K562 (cell line): ENCODE measurements around the gene KNSTRN. TPM values are rescaled to one million over a fixed set of nuclear protein-coding genes. Genes with fewer than 3 reads are reported as not detected.

Experiments used
- ADNP ChIP-seq: fragments of 200-800 bp; sonication (Bioruptor generic); IDR thresholded peaks from 2 replicates; pipeline ENCODE4 v1.6.1; 2016; ENCODE audit warnings: missing genetic modification characterization, missing compliant biosample characterization
- ARID2 ChIP-seq: fragments of 450-650 bp; IDR thresholded peaks from 2 replicates; pipeline ENCODE4 v1.6.1; 2017; ENCODE audit warnings: antibody characterized with exemption, mild to moderate bottlenecking
- CEBPB ChIP-seq: fragments of 450-650 bp; IDR thresholded peaks from 2 replicates; pipeline ENCODE4 v1.6.1; 2016; ENCODE audit warnings: missing genetic modification characterization, missing compliant biosample characterization
- HLTF ChIP-seq: fragments of 450-650 bp; IDR thresholded peaks from 2 replicates; pipeline ENCODE4 v1.6.1; 2016
- NCOA1 ChIP-seq: fragments of 450-650 bp; IDR thresholded peaks from 2 replicates; pipeline ENCODE4 v1.6.1; 2016; ENCODE audit warnings: low read depth
- NCOR1 ChIP-seq: fragments of 450-650 bp; IDR thresholded peaks from 2 replicates; pipeline ENCODE4 v1.6.1; 2016; ENCODE audit warnings: mild to moderate bottlenecking, moderate library complexity
- NR4A1 ChIP-seq, 2 experiments: fragments of 250-450 bp in 1 of 2; fragments of 450-650 bp in 1 of 2; sonication (Bioruptor Pico) in 1 of 2; IDR thresholded peaks; 2 replicates each; pipeline versions ENCODE4 v1.4.0 to v1.6.1; 2016 to 2020; ENCODE audit warnings: mild to moderate bottlenecking in 2 of 2, missing compliant biosample characterization in 1 of 2, missing genetic modification characterization in 1 of 2, moderate library complexity in 1 of 2
- POU5F1 ChIP-seq: fragments of 150-350 bp; IDR thresholded peaks from 2 replicates; pipeline ENCODE4 v1.6.1; 2014; ENCODE audit warnings: borderline replicate concordance, low read length, low read depth, mild to moderate bottlenecking; ENCODE audit not compliant: partially characterized antibody
- SUPT5H ChIP-seq: fragments of 450-650 bp; IDR thresholded peaks from 2 replicates; pipeline ENCODE4 v1.6.1; 2016
- ZBTB7A ChIP-seq: IDR thresholded peaks from 2 replicates; pipeline ENCODE4 v1.6.1; 2011; ENCODE audit warnings: low read depth, mild to moderate bottlenecking, low read length, moderate library complexity, borderline replicate concordance; ENCODE audit not compliant: control insufficient read depth
- ZC3H4 ChIP-seq: sonication (generic); formaldehyde crosslinking; IDR thresholded peaks from 2 replicates; pipeline ENCODE4 v1.9.0; 2021; ENCODE audit warnings: missing genetic modification reagents, borderline replicate concordance
- ZFX ChIP-seq: sonication (generic); formaldehyde crosslinking; IDR thresholded peaks from 2 replicates; pipeline ENCODE4 v1.8.0; 2022; ENCODE audit warnings: mild to moderate bottlenecking, missing genetic modification reagents, moderate library complexity
- ZKSCAN8 ChIP-seq: fragments of 200-800 bp; sonication (Bioruptor generic); IDR thresholded peaks from 2 replicates; pipeline ENCODE4 v1.6.1; 2016; ENCODE audit warnings: missing genetic modification characterization, missing compliant biosample characterization
- ZNF212 ChIP-seq: fragments of 450-650 bp; formaldehyde crosslinking; IDR thresholded peaks from 2 replicates; pipeline ENCODE4 v1.4.0; 2020; ENCODE audit warnings: mild to moderate bottlenecking
- ZNF696 ChIP-seq: fragments of 250-450 bp; sonication (Bioruptor Pico); conservative IDR thresholded peaks from 2 replicates; pipeline ENCODE4 v1.4.0; 2020; ENCODE audit warnings: mild to moderate bottlenecking, moderate library complexity
- polyA plus RNA-seq, 8 experiments: library from polyadenylated mRNA; depleted of rRNA in 4 of 8; stranded (reverse) in 5 of 8; unstranded in 3 of 8; fragments of >200 nt; fragmentation: Nextera tagmentation in 2 of 8; fragmentation: Illumina TruSeq in 1 of 8; extraction: Ambion mirVana in 2 of 8; extraction: Trizol in 1 of 8; gene quantifications; 2 replicates each; pipeline versions ENCODE4 v1.2.1 to v1.2.3, GENCODE V29; 2011 to 2014; ENCODE audit warnings: inconsistent platforms in 1 of 8, missing spikeins in 1 of 8
- total RNA-seq, 7 experiments: library from RNA; depleted of rRNA in 6 of 7; stranded (reverse); fragments of >200 nt in 6 of 7; fragmentation: Illumina TruSeq in 2 of 7; extraction: Trizol in 2 of 7; gene quantifications; 2 replicates each; pipeline versions ENCODE4 v1.2.1 to v1.2.3, GENCODE V29; 2011 to 2021; ENCODE audit warnings: low replicate concordance in 1 of 7
- TF ChIP-seq, protein P1 (sequence below): fragments of 450-650 bp; IDR thresholded peaks from 2 replicates; pipeline ENCODE4 v1.6.1; 2016; ENCODE audit warnings: antibody characterized with exemption
- TF ChIP-seq, protein P2 (sequence below), 2 experiments: fragments of 450-650 bp; conservative IDR thresholded peaks; 2 replicates each; pipeline ENCODE4 v1.6.1; 2017; ENCODE audit warnings: mild to moderate bottlenecking in 2 of 2, moderate library complexity in 2 of 2
- TF ChIP-seq, protein P3 (sequence below): sonication (generic); formaldehyde crosslinking; IDR thresholded peaks from 2 replicates; pipeline ENCODE4 v1.8.1; 2023; ENCODE audit warnings: mild to moderate bottlenecking, missing genetic modification reagents
- TF ChIP-seq, protein P4 (sequence below): fragments of 150-350 bp; conservative IDR thresholded peaks from 2 replicates; pipeline ENCODE4 v1.6.1; 2014; ENCODE audit warnings: low read length

Gene KNSTRN
- total and polyA plus RNA-seq, 9 of the 15 experiments (the other 6 are each of a cell fraction or from before 2014, with no cell fraction given) = 48.7 to 88.2 (median 66.3) TPM

DNA sequence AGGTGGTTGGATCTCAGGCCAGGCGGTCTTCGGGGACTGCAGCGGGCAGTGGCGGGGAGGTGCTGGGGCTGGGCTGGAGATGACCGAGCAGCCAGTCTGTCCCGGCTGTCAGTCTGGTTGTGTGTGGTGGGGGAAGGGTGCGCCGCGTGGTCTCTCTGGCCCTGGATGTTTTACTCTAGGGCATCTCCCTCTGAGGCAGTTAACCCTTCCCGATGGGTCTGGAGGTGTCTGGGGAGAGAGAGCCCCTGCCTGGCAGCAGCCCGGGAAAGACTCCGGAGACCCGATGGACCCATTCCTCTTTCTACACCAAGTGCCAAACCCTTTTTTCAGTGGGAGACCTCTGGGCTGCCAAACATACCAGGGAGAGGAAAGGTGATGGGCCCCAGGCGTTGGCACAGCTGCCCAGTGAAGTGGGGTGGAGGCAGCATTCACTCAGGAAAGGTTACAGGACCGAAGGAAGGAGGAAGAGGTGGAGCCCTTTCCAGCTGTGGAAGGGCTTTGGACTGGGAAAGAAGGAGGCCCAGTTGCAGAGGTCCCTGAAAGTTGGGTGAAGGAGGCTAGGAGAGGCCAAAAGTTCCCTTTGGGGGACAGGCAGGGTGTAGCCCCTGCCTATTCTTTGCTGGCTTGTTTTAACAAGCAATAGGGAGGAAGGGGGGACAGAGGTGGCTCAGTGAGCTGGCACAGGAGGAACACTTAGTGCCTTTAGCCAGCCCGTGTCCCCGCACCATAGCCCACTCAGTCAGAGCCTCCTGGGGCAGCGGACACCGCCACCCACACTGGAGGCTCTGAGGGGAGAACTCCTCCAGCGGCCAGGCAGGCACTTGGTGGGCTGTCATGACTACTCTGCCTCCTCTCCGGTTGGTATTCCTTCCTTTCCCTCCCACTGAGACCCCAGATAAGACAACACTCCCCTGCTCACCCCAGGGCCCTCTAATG, 55.5 kb downstream of the KNSTRN start (continued):
- TF ChIP-seq, protein P1, sequence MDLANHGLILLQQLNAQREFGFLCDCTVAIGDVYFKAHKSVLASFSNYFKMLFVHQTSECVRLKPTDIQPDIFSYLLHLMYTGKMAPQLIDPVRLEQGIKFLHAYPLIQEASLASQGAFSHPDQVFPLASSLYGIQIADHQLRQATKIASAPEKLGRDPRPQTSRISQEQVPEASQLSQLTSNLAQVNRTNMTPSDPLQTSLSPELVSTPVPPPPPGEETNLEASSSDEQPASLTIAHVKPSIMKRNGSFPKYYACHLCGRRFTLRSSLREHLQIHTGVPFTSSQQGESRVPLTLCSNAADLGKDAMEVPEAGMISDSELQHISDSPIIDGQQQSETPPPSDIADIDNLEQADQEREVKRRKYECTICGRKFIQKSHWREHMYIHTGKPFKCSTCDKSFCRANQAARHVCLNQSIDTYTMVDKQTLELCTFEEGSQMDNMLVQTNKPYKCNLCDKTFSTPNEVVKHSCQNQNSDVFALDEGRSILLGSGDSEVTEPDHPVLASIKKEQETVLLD = 0 out of 2 replicates have a peak, but pooled peaks have one; percentile 28
- TF ChIP-seq ADNP (tag) = no peak
- TF ChIP-seq NR4A1 (CRISPR knock-in tag; IDR thresholded peaks at IDR 0.05) = no peak
- TF ChIP-seq NR4A1 (tag; IDR thresholded peaks at IDR 0.05) = no peak; the same call in 1 of the 2 replicates
- TF ChIP-seq NCOA1 = no peak
- no peak for TF ChIP-seq ZBTB7A
- TF ChIP-seq ZC3H4 (CRISPR knock-in tag) = 0 out of 2 replicates have a peak, but pooled peaks have one; percentile 53
- TF ChIP-seq POU5F1 = no peak
- TF ChIP-seq, protein P2, sequence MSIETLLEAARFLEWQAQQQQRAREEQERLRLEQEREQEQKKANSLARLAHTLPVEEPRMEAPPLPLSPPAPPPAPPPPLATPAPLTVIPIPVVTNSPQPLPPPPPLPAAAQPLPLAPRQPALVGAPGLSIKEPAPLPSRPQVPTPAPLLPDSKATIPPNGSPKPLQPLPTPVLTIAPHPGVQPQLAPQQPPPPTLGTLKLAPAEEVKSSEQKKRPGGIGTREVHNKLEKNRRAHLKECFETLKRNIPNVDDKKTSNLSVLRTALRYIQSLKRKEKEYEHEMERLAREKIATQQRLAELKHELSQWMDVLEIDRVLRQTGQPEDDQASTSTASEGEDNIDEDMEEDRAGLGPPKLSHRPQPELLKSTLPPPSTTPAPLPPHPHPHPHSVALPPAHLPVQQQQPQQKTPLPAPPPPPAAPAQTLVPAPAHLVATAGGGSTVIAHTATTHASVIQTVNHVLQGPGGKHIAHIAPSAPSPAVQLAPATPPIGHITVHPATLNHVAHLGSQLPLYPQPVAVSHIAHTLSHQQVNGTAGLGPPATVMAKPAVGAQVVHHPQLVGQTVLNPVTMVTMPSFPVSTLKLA (conservative IDR thresholded peaks at IDR 0.05) = peak in 1 of 2 experiments; percentile 56; a peak in 3 of 4 replicates
- no peak for TF ChIP-seq HLTF
- TF ChIP-seq ZKSCAN8 (CRISPR knock-in tag) = no peak
- no peak for TF ChIP-seq ZNF212
- TF ChIP-seq SUPT5H = no peak
- TF ChIP-seq, protein P3, sequence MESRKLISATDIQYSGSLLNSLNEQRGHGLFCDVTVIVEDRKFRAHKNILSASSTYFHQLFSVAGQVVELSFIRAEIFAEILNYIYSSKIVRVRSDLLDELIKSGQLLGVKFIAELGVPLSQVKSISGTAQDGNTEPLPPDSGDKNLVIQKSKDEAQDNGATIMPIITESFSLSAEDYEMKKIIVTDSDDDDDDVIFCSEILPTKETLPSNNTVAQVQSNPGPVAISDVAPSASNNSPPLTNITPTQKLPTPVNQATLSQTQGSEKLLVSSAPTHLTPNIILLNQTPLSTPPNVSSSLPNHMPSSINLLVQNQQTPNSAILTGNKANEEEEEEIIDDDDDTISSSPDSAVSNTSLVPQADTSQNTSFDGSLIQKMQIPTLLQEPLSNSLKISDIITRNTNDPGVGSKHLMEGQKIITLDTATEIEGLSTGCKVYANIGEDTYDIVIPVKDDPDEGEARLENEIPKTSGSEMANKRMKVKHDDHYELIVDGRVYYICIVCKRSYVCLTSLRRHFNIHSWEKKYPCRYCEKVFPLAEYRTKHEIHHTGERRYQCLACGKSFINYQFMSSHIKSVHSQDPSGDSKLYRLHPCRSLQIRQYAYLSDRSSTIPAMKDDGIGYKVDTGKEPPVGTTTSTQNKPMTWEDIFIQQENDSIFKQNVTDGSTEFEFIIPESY (CRISPR knock-in tag) = peak; percentile 84
- TF ChIP-seq, protein P4, sequence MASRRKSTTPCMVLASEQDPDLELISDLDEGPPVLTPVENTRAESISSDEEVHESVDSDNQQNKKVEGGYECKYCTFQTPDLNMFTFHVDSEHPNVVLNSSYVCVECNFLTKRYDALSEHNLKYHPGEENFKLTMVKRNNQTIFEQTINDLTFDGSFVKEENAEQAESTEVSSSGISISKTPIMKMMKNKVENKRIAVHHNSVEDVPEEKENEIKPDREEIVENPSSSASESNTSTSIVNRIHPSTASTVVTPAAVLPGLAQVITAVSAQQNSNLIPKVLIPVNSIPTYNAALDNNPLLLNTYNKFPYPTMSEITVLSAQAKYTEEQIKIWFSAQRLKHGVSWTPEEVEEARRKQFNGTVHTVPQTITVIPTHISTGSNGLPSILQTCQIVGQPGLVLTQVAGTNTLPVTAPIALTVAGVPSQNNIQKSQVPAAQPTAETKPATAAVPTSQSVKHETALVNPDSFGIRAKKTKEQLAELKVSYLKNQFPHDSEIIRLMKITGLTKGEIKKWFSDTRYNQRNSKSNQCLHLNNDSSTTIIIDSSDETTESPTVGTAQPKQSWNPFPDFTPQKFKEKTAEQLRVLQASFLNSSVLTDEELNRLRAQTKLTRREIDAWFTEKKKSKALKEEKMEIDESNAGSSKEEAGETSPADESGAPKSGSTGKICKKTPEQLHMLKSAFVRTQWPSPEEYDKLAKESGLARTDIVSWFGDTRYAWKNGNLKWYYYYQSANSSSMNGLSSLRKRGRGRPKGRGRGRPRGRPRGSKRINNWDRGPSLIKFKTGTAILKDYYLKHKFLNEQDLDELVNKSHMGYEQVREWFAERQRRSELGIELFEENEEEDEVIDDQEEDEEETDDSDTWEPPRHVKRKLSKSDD = no peak
- no peak for TF ChIP-seq CEBPB (tag)
- no peak for TF ChIP-seq ZNF696 (CRISPR knock-in tag)
- TF ChIP-seq ZFX (CRISPR knock-in tag) = no peak
- TF ChIP-seq ARID2 = no peak
- TF ChIP-seq NCOR1 = no peak
